Choroid plexus epithelial cell (primary cell): ENCODE measurements around the gene CYP2C18.
"Not testable (repeated sequence)": the region's sequence is repeated elsewhere in the genome, so short reads cannot be mapped to it uniquely, and the experiment has no call there.

Experiments used
- DNase-seq: peaks from one replicate; pipeline ENCODE4 v3.0.0-alpha.2; 2010; ENCODE audit warnings: low read depth
- H3K4me3 ChIP-seq: 2 replicates; pipeline ENCODE4 v1.5.1; 2011; ENCODE audit warnings: low read depth, mild to moderate bottlenecking, control low read depth, low read length, moderate library complexity
- TF ChIP-seq, protein P1 (sequence below): conservative IDR thresholded peaks from 2 replicates; pipeline ENCODE4 v1.5.1; 2011; ENCODE audit warnings: low read depth, mild to moderate bottlenecking, control low read depth, inconsistent platforms, low read length, moderate library complexity

CYP2C18 gene

DNA sequence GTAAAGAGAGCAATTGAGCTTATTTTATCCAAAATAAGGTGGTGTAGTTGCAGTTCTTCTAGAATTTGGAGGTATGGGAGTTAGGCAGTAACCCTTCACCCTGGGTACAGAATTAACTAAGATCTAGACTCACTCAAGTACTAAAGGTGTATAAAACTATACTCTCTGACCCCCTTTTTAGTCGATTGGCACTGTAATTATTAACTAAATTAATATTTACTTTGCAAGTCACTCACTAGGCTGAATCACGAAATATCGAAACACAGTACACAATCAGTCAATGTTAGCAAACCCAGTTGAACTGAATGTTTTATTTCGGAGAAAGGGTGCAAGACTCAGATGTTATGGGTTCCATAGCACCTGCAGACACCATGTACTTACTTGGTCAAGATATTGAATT is 64.3 kb downstream of the CYP2C18 start:
- no peak for DNase-seq
- H3K4me3 ChIP-seq: no peak overlapping the region
- TF ChIP-seq, protein P1, sequence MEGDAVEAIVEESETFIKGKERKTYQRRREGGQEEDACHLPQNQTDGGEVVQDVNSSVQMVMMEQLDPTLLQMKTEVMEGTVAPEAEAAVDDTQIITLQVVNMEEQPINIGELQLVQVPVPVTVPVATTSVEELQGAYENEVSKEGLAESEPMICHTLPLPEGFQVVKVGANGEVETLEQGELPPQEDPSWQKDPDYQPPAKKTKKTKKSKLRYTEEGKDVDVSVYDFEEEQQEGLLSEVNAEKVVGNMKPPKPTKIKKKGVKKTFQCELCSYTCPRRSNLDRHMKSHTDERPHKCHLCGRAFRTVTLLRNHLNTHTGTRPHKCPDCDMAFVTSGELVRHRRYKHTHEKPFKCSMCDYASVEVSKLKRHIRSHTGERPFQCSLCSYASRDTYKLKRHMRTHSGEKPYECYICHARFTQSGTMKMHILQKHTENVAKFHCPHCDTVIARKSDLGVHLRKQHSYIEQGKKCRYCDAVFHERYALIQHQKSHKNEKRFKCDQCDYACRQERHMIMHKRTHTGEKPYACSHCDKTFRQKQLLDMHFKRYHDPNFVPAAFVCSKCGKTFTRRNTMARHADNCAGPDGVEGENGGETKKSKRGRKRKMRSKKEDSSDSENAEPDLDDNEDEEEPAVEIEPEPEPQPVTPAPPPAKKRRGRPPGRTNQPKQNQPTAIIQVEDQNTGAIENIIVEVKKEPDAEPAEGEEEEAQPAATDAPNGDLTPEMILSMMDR: no peak

DNA sequence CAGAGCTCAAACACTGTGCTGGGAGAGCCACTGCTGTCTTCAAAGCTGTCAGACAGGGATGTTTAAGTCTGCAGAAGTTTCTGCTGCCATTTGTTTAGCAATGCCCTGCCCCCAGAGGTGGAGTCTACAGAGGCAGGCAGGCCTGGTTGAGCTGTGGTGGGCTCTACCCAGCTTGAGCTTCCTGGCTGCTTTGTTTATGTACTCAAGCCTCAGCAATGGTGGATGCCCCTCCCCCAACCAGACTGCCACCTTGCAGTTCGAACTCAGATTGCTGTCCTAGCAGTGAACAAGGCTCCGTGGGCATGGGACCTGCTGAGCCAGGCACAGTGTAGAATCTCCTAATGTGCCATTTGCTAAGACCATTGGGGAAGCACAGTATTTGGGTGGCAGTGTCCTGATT is 74.4 kb downstream of the CYP2C18 start:
- no peak for DNase-seq
- H3K4me3 ChIP-seq: no peak overlapping the region
- TF ChIP-seq, protein P1: no peak

- DNase-seq: no peak
- no peak overlapping the region for H3K4me3 ChIP-seq
- TF ChIP-seq, protein P1: no peak
Measured at GRCh38 chr10:94760586-94761178, 77.2 kb downstream of the CYP2C18 start.

DNA sequence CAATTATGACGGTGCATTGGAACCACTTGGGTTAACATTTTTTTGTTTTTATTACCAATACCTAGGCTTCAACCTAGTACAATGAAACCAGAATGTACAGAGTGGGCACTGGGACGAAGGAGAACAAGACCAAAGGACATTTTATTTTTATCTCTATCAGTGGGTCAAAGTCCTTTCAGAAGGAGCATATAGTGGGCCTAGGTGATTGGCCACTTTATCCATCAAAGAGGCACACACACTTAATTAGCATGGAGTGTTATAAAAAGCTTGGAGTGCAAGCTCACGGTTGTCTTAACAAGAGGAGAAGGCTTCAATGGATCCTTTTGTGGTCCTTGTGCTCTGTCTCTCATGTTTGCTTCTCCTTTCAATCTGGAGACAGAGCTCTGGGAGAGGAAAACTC is 78.9 kb downstream of the CYP2C18 start, which contains the start of gene CYP2C19:
CYP2C19 (plus strand) TSS at position 289 of the 400 bp plus-strand sequence; CDS start at position 314, 25 bp downstream.
- TF ChIP-seq, protein P1: no peak
- H3K4me3 ChIP-seq: no peak within 1 kb of the TSS
- no peak for DNase-seq

DNA sequence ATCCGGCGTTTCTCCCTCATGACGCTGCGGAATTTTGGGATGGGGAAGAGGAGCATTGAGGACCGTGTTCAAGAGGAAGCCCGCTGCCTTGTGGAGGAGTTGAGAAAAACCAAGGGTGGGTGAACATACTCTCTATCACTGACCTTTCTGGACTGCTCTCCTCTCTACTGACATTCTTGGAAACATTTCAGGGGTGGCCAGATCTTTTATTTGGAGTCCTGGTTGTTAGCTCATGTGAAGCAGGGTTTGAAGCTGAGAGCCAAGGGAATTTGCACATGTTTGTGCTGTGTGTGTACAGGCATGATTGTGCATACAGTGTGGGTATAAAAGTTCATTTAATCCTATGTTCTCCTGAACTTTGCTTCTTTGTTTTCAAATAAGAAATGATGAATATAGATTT is 91.9 kb downstream of the CYP2C18 start:
- DNase-seq, H3K4me3 ChIP-seq: not testable (repeated sequence)

DNA sequence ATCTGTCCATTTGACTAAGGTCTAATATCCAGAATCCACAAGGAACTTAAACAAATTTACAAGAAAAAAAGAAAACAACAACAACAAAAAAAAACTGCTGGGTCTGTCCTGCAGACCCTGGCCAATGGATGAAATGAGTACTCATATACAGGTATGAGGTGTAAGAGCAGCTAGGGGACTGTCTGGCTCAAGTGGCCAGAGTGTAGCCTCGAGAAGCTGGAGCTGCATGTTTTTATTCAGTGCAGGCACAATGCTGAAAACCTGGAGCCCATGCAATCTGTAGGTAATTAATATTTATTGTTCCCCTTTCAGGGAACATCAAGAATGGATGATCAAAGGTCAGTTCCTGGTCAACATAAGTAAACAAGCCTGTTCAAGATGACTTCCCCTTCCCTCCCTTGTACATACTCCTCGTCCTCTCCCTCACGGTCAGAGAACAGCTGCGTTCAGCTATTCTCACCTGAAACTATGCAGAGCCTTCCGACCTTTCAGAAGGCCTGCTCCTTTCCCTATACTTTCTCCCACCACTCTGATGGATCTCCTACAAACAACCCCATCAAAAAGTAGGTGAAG is 94.4 kb downstream of the CYP2C18 start:
- DNase-seq: no peak
- H3K4me3 ChIP-seq: no peak overlapping the region
- TF ChIP-seq, protein P1: no peak

DNA sequence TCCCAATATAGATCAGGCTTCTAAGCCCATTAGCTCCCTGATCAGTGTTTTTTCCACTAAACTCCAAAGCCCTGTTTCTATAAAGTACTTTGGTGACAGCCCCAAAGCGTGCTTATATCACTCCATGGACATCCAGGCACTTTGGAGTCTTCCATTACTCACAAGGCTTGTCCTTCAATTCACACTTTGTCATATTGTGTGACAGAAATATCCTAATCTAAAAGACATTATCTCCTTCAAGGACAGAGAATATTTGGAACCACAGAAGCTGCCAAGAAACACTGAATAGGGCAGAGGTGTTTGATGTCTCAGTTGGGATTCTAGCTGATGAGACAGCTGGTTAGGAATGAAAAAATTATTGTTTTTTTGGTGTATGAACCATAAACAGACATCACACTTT is 97.3 kb downstream of the CYP2C18 start:
- no peak overlapping the region for H3K4me3 ChIP-seq
- TF ChIP-seq, protein P1: no peak
- no peak for DNase-seq
